SIG-M5 treated with dmso at 0.1 percent for 504 hours (cell line): ENCODE results near the gene DENND2A.
"Not testable (repeated sequence)": the region's sequence is repeated elsewhere in the genome, so short reads cannot be mapped to it uniquely, and the experiment has no call there.

ENCODE experiments used
- DNase-seq: peaks from one replicate; lab custom pipeline; 2025; ENCODE audit not compliant: unreplicated experiment; lab: John Stamatoyannopoulos, UW

DENND2A gene, protein sequence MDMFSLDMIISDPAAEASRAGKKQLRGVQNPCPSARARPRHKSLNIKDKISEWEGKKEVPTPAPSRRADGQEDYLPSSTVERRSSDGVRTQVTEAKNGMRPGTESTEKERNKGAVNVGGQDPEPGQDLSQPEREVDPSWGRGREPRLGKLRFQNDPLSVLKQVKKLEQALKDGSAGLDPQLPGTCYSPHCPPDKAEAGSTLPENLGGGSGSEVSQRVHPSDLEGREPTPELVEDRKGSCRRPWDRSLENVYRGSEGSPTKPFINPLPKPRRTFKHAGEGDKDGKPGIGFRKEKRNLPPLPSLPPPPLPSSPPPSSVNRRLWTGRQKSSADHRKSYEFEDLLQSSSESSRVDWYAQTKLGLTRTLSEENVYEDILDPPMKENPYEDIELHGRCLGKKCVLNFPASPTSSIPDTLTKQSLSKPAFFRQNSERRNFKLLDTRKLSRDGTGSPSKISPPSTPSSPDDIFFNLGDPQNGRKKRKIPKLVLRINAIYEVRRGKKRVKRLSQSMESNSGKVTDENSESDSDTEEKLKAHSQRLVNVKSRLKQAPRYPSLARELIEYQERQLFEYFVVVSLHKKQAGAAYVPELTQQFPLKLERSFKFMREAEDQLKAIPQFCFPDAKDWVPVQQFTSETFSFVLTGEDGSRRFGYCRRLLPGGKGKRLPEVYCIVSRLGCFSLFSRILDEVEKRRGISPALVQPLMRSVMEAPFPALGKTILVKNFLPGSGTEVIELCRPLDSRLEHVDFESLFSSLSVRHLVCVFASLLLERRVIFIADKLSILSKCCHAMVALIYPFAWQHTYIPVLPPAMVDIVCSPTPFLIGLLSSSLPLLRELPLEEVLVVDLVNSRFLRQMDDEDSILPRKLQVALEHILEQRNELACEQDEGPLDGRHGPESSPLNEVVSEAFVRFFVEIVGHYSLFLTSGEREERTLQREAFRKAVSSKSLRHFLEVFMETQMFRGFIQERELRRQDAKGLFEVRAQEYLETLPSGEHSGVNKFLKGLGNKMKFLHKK

GRCh38 chr7:140640727-140641523 is at the start of gene DENND2A:
TSS of gene DENND2A (minus strand) at chr7:140640813. CDS start at chr7:140602397, 38,416 bp downstream.
- no peak for DNase-seq

DNA sequence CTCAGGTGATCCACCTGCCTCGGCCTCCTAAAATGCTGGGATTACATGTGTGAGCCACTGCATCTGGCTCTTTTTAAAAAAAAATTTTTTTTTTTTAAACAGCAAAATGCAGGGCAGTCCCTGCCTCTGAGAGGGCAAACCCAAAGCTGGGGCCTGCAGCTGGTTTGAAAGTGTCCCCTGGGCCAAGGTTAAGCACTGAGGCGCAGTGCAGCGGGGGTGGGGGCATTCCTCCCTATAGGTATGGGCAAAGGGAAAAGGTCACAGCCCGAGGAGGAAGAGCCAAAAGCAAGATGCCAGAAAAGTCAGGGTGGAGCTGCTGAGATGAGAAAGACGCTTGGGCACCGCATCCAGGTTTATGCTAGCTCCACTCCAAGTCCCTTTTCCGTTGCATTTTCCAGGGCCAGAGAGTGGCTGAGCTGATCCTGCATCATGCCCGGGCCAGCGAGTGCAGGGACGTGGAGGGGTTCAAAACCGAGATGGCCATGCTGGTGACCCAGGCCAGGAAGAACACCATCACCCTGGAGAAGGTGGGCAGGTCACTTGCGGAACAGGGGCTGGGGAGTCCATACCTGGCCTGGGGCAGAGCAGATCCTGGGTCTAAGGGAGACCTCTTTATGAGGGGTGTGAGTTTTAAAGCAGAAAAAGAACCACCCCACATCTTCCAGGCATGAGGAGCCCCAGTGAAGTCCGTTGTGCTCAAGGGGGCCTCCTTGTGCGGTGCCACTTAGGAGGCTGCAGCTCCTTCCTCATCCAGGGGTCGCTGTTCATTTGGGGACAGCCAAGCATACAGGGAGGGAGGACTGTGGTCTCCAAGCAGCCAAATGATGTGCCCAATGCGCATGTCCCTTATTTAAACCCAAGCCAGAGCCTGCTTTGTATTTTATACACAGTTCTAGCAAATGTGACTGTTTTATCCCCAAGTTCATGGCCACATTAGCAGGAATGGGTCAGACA is 48.9 kb upstream of the DENND2A start:
- no peak for DNase-seq

DNA sequence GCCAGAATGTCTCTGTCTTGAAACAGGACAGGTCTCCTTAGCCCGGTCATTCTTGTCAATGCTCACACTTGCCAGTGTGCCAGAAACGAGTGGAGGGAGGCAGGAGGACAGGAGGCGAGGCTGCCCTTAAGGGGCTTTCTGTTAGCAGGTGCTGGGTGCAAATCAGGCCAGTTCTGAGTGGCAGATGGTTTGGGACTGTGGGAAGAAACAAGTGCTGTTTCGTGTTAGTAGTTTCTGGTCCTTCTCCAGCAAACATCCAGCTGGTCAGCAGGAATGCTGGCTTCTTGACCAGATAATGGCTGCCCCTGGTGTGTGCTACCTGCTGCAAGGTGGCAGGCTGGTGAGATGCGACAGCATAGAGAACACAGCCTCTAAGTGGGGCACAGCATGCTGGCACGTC is 47.7 kb upstream of the DENND2A start:
- DNase-seq, result no peak

GRCh38 chr7:140686921-140687320 is 46.3 kb upstream of the DENND2A start:
- no peak for DNase-seq

DNA sequence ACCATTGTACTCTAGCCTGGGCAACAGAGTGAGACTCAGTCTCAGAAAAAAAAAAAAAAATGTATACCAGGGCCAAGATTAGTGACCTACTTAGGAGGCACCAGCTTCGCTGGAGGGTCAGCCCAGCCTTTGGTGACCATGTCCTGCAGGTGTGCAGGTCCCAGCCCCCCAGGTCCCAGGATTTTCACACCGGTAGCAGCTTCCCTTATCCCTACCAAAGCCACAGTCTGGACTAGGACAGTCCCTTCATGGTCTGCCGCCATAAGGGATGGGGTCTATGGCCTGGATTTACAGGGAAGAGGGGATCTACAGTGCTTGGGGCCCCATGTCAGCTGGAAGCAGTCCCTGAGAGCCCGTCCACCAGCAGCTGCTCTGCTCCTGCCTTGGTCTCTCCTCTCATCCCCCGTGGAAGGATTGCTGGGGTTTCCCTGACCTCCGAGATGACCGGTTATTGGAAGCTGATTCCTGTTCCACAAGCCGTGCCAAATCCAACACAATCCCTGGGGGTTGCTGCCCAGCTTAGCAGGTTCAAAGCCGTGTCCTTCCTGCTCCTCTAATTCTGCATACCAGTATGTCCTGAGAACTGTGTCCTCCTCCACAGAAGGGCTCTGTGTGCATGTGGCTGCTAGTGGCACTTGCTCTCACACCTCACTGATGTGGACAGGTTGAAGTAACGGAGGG is 44.9 kb upstream of the DENND2A start:
- DNase-seq, result no peak

DNA sequence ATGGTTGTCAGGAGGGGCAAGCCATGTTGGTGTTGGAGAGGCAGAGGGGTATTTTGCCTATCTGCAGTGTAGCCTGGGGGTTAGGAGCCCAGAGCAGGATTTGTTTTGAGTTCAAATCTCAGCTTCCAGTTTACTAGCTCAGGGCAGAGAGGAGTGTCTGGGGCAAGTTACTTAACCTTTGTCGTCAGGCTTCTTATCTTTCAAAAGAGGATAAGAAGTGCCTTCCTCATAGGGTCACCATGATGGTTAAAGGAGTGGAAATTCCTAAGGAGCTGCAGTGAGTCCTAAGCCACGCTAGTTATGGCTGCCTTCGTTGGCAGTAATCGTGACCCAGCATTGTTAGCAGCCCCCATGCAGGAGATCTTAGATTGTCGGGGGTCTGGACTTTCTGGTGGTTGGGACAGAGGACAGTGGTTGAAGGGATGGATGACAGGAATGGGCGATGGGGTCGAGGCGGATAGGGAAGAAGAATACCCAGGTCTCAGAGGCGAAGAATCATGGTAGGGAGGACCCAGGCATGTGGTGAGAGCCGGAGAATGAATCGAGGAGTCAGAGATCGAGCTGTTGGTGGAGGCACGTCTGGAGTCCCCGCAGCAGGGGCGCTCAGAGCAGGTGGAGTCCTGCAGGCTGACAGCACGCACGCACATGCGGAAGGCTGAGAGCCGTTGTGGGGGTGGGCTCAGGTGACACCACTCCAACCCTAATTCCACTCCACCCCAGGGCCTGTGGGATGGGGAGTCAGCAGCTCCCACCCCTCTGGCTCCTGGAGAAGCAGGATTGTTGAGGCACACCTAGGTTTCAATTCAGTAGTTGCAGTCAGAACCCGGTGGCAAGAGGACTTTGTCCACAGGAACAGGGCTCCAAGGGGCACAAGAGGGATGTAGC is 43.7 kb upstream of the DENND2A start:
- no peak for DNase-seq

DNA sequence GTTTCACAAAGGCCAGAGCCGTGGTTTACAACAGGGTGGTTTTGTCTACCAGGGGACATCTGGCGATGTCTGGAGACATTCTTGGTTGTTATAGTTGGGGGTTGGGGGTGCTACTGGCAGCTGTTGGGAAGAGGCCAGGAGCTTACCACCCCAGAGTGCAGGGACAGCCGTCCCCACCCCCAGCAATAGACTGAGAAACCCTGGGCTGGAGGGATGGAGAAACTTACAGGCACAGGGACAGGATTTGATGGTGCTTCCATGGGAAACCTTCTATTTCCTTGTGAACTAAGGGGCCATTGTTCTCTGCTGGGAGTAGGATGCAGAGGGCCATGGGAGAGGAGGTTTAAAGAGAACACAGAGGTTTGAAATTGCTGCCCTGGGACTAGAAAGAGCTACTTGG is 43.0 kb upstream of the DENND2A start:
- no peak for DNase-seq

- DNase-seq, result no peak
Observed at GRCh38 chr7:140681766-140682165, 41.2 kb upstream of the DENND2A start.

DNA sequence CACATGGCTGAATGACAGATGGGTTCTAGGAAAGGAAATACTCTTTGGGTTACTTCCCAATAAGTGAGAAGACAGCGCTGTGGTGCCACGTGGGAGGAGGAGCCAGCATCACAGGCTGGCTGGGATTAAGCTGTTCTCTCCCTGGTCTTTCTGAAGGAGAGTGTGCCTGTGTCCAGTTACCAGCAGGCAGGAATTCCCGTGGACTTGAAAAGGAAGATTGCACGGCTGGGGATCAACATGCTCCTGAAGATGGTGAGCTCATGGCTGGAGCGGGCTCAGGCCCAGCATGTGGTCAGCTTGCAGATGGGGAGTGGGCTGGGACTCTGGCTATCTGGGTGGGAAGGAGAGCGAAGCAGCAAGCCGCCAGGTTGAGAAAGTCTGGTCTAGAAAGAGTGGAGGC is 40.3 kb upstream of the DENND2A start:
- no peak for DNase-seq

- DNase-seq, result no peak
Observed at GRCh38 chr7:140679186-140679585, 38.6 kb upstream of the DENND2A start.

GRCh38 chr7:140678816-140679130 is 38.2 kb upstream of the DENND2A start:
- DNase-seq, result no peak

- no peak for DNase-seq
Observed at GRCh38 chr7:140678081-140678815, 37.6 kb upstream of the DENND2A start.

- DNase-seq, result no peak
Observed at GRCh38 chr7:140677496-140677895, 36.9 kb upstream of the DENND2A start.

DNA sequence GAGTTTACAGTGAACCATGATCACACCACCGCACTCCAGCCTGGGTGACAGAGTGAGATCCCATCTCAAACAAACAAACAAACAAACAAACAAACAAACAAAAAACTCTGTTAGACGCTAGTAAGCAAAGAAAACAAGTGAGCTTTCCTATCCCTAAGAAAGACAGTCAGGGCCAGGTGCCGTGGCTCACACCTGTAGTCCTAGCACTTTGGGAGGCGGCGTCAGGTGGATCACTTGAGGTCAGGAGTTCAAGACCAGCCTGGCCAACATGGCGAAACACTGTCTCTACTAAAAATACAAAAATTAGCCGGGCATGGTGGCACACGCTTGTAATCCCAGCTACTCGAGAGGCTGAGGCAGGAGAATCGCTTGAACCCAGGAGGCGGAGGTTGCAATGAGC is 36.3 kb upstream of the DENND2A start:
- not testable (repeated sequence) for DNase-seq

DNA sequence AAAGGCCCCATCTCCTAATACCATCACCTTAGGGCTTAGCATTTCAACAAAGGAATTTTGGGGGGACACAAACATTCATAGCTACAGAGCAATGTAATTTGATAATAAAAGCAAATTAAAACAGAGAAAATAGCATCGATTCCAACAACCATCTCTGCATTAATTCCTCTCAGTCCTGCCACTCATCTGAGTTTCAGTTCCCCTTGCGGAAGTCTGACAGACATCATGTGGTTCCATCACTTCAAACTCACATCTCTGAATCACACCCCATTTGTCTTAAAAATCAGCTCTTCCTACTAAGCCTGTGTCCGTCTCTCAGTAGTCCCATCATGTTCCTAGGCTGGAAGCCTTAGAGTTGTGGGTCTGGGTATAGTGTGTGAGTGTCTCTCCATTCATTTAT is 35.7 kb upstream of the DENND2A start:
- DNase-seq, result peak; percentile 55

- DNase-seq, result no peak
Observed at GRCh38 chr7:140675726-140676125, 35.1 kb upstream of the DENND2A start.

- peak; percentile 30 for DNase-seq
Observed at GRCh38 chr7:140674899-140675701, 34.5 kb upstream of the DENND2A start.
